ENCODE results near the gene STK24. TPM values are rescaled to one million over a fixed set of nuclear protein-coding genes. Genes with fewer than 3 reads are reported as not detected.

The STK24 gene
- total RNA-seq, 1 donor from 2014 or later = 92.3 TPM

GRCh38 chr13:98478189-98479129 lies 98.4 kb downstream of the STK24 start:
- Mint-ChIP-seq H3K9me3 (ENCODE audit: unreplicated experiment) (no peaks in the 10 kb centered on the region), H3K4me1 (ENCODE audit: unreplicated experiment) (peaks cover 42% of the 10 kb centered on the region), H3K36me3 (ENCODE audit: low read depth, unreplicated experiment) (peaks cover 23% of the 10 kb centered on the region), H3K27ac (ENCODE audit: unreplicated experiment) (peak overlapping the region; percentile 92), H3K27me3 (ENCODE audit: unreplicated experiment) (peaks cover 11% of the 10 kb centered on the region), H3K4me3 (ENCODE audit: unreplicated experiment) (peak overlapping the region; percentile 62)
- no peak for TF ChIP-seq CTCF (IDR thresholded peaks at IDR 0.05; ENCODE audit: unreplicated experiment)
- DNase-seq (ENCODE audit: low spot score) = peak; percentile 50

GRCh38 chr13:98476538-98476966 lies 100.4 kb downstream of the STK24 start:
- Mint-ChIP-seq H3K36me3 (ENCODE audit: low read depth, unreplicated experiment) (peaks cover 40% of the 10 kb centered on the region), H3K27ac (ENCODE audit: unreplicated experiment) (peak overlapping the region; percentile 91), H3K9me3 (ENCODE audit: unreplicated experiment) (no peaks in the 10 kb centered on the region), H3K27me3 (ENCODE audit: unreplicated experiment) (peaks cover 17% of the 10 kb centered on the region), H3K4me1 (ENCODE audit: unreplicated experiment) (peaks cover 47% of the 10 kb centered on the region), H3K4me3 (ENCODE audit: unreplicated experiment) (peak overlapping the region; percentile 63)
- DNase-seq (ENCODE audit: low spot score) = peak; percentile 24
- TF ChIP-seq CTCF (IDR thresholded peaks at IDR 0.05; ENCODE audit: unreplicated experiment) = no peak

GRCh38 chr13:98476106-98476505 lies 100.8 kb downstream of the STK24 start:
- no peak for DNase-seq (ENCODE audit: low spot score)
- H3K36me3 Mint-ChIP-seq (ENCODE audit: low read depth, unreplicated experiment) = peaks cover 44% of the 10 kb centered on the region
- H3K4me3 Mint-ChIP-seq (ENCODE audit: unreplicated experiment) = peak overlapping the region; percentile 63

GRCh38 chr13:98475522-98475921 lies 101.4 kb downstream of the STK24 start:
- Mint-ChIP-seq H3K36me3 (ENCODE audit: low read depth, unreplicated experiment) (peaks cover 47% of the 10 kb centered on the region), H3K27ac (ENCODE audit: unreplicated experiment) (peak overlapping the region; percentile 48), H3K4me1 (ENCODE audit: unreplicated experiment) (peaks cover 48% of the 10 kb centered on the region), H3K9me3 (ENCODE audit: unreplicated experiment) (no peaks in the 10 kb centered on the region), H3K4me3 (ENCODE audit: unreplicated experiment) (no peak overlapping the region), H3K27me3 (ENCODE audit: unreplicated experiment) (peaks cover 18% of the 10 kb centered on the region)
- TF ChIP-seq CTCF (IDR thresholded peaks at IDR 0.05; ENCODE audit: unreplicated experiment) = no peak
- peak; percentile 50 for DNase-seq (ENCODE audit: low spot score)

More at GRCh38 chr13:98476106-98476505, 100.8 kb downstream of the STK24 start:
- TF ChIP-seq CTCF (IDR thresholded peaks at IDR 0.05; ENCODE audit: unreplicated experiment) = no peak
- Mint-ChIP-seq H3K27ac (ENCODE audit: unreplicated experiment) (peak overlapping the region; percentile 91), H3K9me3 (ENCODE audit: unreplicated experiment) (no peaks in the 10 kb centered on the region), H3K27me3 (ENCODE audit: unreplicated experiment) (peaks cover 18% of the 10 kb centered on the region), H3K4me1 (ENCODE audit: unreplicated experiment) (peaks cover 48% of the 10 kb centered on the region)

- no peaks in the 10 kb centered on the region for H3K9me3 Mint-ChIP-seq (ENCODE audit: unreplicated experiment)
- peaks cover 47% of the 10 kb centered on the region for H3K36me3 Mint-ChIP-seq (ENCODE audit: low read depth, unreplicated experiment)
- no peak overlapping the region for H3K27ac Mint-ChIP-seq (ENCODE audit: unreplicated experiment)
- no peak for TF ChIP-seq CTCF (IDR thresholded peaks at IDR 0.05; ENCODE audit: unreplicated experiment)
- H3K4me1 Mint-ChIP-seq (ENCODE audit: unreplicated experiment) = peaks cover 46% of the 10 kb centered on the region
- H3K4me3 Mint-ChIP-seq (ENCODE audit: unreplicated experiment) = no peak overlapping the region
- DNase-seq (ENCODE audit: low spot score) = no peak
- H3K27me3 Mint-ChIP-seq (ENCODE audit: unreplicated experiment) = peaks cover 18% of the 10 kb centered on the region
These were observed 102.1 kb downstream of the STK24 start for GRCh38 chr13:98474761-98475160.

Data from endothelial cell (in vitro differentiated cells).